Middle frontal gyrus (tissue), 1 donor: Measurements from ENCODE around the gene KRTAP5-6.

Experiments
- DNase-seq: peaks from one replicate; pipeline ENCODE4 v3.0.0-alpha.2; 2015; ENCODE audit warnings: low spot score; ENCODE audit errors: extremely low spot score

The KRTAP5-6 gene

DNA sequence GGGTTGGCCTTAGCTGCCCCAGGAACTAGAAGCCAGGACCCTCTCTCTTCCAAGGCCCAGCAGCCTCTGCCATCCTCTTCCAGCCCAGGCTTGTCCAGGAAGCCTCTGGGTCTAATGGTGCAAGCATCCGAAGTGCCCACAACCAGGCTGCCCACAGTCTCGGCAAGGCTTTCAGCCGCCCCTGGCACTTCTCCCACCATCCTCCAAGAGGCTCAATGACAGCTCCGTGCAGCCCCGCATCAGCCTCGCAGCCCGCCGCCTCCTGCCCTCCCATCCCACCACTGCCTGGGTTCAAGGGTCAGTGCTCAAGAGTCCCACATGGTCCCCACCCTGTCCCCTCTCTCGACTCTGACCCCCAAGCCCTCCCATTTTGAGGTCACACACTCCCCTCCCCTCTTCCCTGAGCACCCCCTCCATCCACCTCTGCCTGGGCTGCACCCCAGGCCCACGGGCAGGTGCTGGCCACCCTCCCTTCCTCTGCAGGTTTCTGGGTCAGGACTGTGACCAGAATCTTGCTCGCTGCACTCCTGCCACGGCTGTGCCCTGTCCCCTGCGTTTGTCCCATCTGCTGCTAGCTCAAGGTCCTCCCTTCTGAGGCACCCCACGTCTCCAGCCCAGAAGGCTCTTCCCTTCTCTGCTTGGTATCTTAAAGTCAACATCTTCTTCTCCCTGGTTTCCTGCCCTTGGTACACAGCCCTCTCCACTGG is 36.2 kb downstream of the KRTAP5-6 start:
- DNase-seq = no peak

GRCh38 chr11:1733716-1734640 is 37.0 kb downstream of the KRTAP5-6 start:
- DNase-seq = no peak

DNA sequence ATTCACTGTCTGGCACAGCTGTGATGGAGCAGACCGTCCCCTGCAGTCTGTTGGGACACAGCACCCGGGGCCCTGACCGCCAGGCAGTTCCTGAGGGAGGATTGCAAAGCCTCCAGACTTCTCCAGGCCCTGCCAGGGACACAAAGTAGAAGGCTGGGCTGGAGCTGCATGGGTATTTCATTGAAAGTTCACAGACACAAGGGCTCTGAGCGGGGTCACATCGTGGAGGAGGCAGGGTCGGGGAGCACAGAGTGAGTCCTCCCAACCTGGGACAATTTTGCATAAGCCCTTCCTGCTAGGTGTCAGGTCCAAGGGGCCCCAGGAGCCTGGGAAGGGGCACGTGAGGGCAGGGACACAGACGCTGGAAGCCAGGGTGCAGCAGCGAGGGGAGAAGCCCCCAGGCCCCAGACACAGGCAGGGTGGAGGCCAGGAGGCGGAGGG is 37.7 kb downstream of the KRTAP5-6 start:
- no peak for DNase-seq

GRCh38 chr11:1735271-1735670 is 38.3 kb downstream of the KRTAP5-6 start:
- DNase-seq = no peak

DNA sequence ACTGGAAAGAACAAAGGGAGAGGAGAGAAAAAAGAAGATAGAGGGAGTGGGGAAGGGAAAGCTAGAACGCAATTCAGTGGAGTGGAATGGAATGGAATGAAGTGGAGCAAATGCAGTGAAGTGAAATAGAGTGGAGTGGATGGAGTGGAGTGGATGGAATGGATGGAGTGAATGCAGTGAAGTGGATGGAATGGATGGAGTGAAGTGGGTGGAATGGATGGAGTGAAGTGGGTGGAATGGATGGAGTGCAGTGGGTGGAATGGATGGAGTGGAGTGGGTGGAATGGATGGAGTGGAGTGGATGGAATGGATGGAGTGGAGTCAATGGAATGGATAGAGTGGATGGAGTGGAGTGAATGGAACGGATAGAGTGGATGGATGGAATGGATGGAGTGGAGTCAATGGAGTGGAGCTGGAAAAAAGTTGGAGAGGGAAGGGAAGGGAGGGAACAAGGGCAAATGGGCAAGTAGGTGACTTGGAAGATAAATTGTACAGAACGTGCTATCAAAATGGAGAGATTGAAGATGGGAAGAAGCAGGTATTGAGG is 39.5 kb downstream of the KRTAP5-6 start:
- no peak for DNase-seq

DNA sequence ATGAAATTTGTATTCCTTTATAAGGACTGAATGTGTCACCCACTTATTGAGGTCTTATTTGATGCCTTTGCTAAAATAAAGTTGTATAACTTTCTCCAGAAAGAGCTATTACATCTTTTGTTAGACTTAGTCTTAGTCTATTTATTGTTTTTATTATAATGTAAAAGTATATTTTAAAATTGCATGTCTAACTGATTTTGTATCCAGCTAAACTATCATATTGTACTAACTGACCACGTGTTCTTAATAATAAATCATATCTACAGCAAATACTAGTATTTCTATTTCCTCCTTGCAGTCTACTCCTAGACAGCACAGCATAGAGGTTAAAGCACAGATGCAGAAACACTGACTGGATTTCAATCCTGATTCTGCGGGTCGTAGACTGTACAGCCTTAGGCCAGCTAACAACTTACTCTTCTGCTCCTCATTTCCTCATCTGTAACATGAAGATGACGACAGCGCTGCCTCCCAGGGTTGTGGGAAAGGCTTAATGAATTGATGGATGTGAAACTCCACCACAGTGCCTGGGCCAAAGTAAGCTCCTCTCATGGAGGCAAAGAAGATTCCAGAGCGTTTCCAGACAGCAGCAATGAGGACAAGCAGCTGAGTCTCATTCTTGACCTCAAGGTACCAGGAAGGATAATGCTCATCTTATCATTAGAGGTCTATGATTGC is 40.2 kb downstream of the KRTAP5-6 start:
- no peak for DNase-seq

GRCh38 chr11:1738380-1738779 is 41.4 kb downstream of the KRTAP5-6 start:
- no peak for DNase-seq

GRCh38 chr11:1739576-1739975 is 42.6 kb downstream of the KRTAP5-6 start:
- no peak for DNase-seq

GRCh38 chr11:1740786-1741530 is 44.0 kb downstream of the KRTAP5-6 start:
- no peak for DNase-seq

DNA sequence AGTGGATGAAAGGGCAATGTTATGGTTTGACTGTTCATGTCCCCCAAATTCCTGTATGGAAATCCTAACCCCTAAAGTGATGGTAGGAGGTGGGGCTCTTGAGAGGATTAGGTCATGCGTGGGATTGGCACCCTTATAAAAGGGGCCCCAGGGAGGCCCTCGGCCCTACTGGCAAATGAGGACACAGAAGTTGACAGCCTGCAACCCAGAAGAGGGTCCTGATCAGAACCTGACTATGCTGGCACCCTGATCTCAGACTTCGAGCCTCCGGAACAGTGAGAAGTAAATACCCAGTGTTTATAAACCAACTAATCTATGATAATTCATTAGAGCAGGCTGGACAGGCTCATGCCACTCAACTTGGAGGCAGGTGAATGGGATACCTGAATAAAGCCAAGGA is 44.7 kb downstream of the KRTAP5-6 start:
- DNase-seq = no peak

- no peak for DNase-seq
These were observed 45.4 kb downstream of the KRTAP5-6 start for GRCh38 chr11:1742371-1742770.

DNA sequence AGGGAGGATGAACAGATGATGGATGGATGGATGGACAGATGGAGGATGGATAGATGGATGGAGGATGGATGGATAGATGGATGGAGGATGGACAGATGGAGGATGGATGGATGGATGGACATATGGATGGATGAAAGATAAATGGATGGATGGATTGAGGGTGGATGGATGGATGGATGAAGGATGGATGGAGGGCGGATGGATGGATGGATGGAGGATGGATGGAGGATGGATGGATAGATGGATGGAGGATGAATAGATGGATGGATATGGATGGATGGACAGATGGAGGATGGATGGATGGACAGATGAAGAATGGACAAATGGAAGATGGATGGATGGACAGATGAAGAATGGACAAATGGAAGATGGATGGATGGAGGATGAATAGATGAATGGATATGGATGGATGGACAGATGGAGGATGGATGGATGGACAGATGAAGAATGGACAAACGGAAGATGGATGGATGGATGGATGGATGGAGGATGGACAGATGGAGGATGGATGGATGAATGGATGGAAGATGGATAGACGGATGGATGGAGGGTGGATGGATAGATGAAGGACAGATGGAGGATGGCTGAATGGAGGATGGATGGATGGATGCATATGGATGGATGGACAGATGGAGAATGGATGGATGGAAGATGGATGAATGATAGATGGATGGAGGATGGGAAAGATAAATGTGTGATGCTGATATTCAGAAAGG is 46.0 kb downstream of the KRTAP5-6 start:
- no peak for DNase-seq

GRCh38 chr11:1743585-1744136 is 46.7 kb downstream of the KRTAP5-6 start:
- no peak for DNase-seq

GRCh38 chr11:1744137-1744886 is 47.3 kb downstream of the KRTAP5-6 start:
- no peak for DNase-seq

- DNase-seq = no peak
These were observed 48.1 kb downstream of the KRTAP5-6 start for GRCh38 chr11:1744891-1745700.

DNA sequence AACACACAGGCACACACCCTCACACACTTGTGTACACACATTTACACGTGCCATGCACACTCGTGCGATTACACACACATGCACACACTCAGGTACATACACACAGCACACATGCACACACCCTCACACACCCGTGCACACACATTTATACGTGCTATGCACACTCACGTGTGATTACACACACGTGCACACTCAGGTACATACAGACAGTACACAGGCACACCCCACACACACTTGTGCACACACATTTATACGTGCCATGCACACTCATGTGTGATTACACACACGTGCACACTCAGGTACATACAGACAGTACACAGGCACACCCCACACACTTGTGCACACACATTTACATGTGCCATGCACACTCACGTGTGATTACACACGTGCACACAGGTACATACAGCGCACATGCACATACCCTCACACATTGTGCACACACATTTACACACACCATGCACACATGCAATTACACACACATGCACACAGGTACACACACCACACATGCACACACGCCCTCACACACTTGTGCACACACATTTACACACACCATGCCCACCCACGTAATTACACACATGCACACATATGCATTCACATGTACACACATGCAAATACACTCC is 48.8 kb downstream of the KRTAP5-6 start:
- DNase-seq = no peak

DNA sequence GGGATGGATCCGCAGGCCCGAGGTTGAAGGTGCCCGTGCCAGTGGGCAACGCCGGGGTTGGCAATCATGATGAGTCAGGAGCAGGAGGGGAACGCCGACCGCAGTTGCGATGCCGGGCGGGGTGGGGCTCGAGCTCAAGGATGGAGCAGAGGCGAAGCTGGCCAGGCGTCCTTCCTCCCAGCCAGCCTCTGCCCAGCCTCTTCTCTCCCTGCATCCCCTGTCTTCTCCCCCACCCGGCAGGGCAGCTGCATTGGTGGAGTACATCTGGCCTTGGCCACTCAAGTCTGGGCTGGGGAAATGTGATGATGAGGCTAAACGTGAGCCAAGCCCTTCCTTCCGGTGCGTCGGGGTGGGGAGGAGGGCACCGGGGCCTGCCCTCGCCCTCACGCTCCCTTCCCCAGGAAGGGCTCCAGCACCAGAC is 49.5 kb downstream of the KRTAP5-6 start:
- DNase-seq = no peak
